HG03175 (cell line): Measurements from ENCODE around the gene VRK1.
A peak's percentile ranks its signal among the peaks of the same experiment; 100 is the strongest.
"Not testable (repeated sequence)": the region's sequence is repeated elsewhere in the genome, so short reads cannot be mapped to it uniquely, and the experiment has no call there.

Experiments used
- ATAC-seq: cut with Tn5 transposase; IDR thresholded peaks from one replicate; pipeline ENCODE4 v1.9.1; 2021; ENCODE audit warnings: mild to moderate bottlenecking, moderate library complexity; ENCODE audit not compliant: unreplicated experiment

Gene VRK1

GRCh38 chr14:96867634-96868033 lies 70.5 kb downstream of the VRK1 start:
- ATAC-seq: no peak

GRCh38 chr14:96874127-96874526 lies 76.9 kb downstream of the VRK1 start:
- ATAC-seq: no peak

- no peak for ATAC-seq
Measured at GRCh38 chr14:96876747-96877146, 79.6 kb downstream of the VRK1 start.

GRCh38 chr14:96881713-96882112 lies 84.5 kb downstream of the VRK1 start:
- ATAC-seq: peak; percentile 92

- not testable (repeated sequence) for ATAC-seq
Measured at GRCh38 chr14:96883974-96884373, 86.8 kb downstream of the VRK1 start.

- ATAC-seq: peak; percentile 80
Measured at GRCh38 chr14:96888158-96888557, 91.0 kb downstream of the VRK1 start.

- ATAC-seq: peak; percentile 26
Measured at GRCh38 chr14:96888593-96888992, 91.4 kb downstream of the VRK1 start.

- no peak for ATAC-seq
Measured at GRCh38 chr14:96889091-96889490, 91.9 kb downstream of the VRK1 start.

- no peak for ATAC-seq
Measured at GRCh38 chr14:96893966-96894622, 96.9 kb downstream of the VRK1 start.

- no peak for ATAC-seq
Measured at GRCh38 chr14:96894966-96895365, 97.8 kb downstream of the VRK1 start.

- peak; percentile 75 for ATAC-seq
Measured at GRCh38 chr14:96895658-96896271, 98.6 kb downstream of the VRK1 start.

GRCh38 chr14:96897184-96897583 lies 100.0 kb downstream of the VRK1 start:
- ATAC-seq: no peak

- peak; percentile 89 for ATAC-seq
Measured at GRCh38 chr14:96901227-96901626, 104.0 kb downstream of the VRK1 start.

GRCh38 chr14:96902004-96902403 lies 104.8 kb downstream of the VRK1 start:
- ATAC-seq: no peak

- no peak for ATAC-seq
Measured at GRCh38 chr14:96903444-96904023, 106.4 kb downstream of the VRK1 start.

- ATAC-seq: no peak
Measured at GRCh38 chr14:96904201-96904600, 107.0 kb downstream of the VRK1 start.

GRCh38 chr14:96905065-96905464 lies 107.9 kb downstream of the VRK1 start:
- ATAC-seq: no peak

- no peak for ATAC-seq
Measured at GRCh38 chr14:96905825-96906224, 108.6 kb downstream of the VRK1 start.

GRCh38 chr14:96906434-96906833 lies 109.3 kb downstream of the VRK1 start:
- no peak for ATAC-seq

GRCh38 chr14:96909841-96910364 lies 112.7 kb downstream of the VRK1 start:
- no peak for ATAC-seq

GRCh38 chr14:96911499-96912149 lies 114.4 kb downstream of the VRK1 start:
- ATAC-seq: no peak
